Measurements from ENCODE around the gene GYPC.
"Not testable (repeated sequence)": the region's sequence is repeated elsewhere in the genome, so short reads cannot be mapped to it uniquely, and the experiment has no call there.

The GYPC gene

GRCh38 chr2:126699716-126700581, 44.0 kb downstream of the GYPC start:
- no peak overlapping the region for H3K27ac ChIP-seq (ENCODE audit: low read length)

GRCh38 chr2:126700677-126701076, 44.7 kb downstream of the GYPC start:
- Histone ChIP-seq H3K27me3 (ENCODE audit: control insufficient read depth in 1 of 2, insufficient read depth in 2 of 2, low read length in 2 of 2) (no peaks in the 10 kb centered on the region), H3K4me3 (ENCODE audit: low read length in 2 of 2) (no peak overlapping the region), H3K4me1 (ENCODE audit: control insufficient read depth, insufficient read depth, low read length) (no peaks in the 10 kb centered on the region), H3K27ac (ENCODE audit: low read length) (no peak overlapping the region), H3K9me3 (ENCODE audit: control insufficient read depth in 2 of 2, low read length in 2 of 2) (no peaks in the 10 kb centered on the region), H3K9ac (ENCODE audit: low read length in 2 of 2) (no peak overlapping the region), H3K36me3 (ENCODE audit: control insufficient read depth in 2 of 2, insufficient read depth in 2 of 2, low read length in 2 of 2) (peaks cover 14 to 25% of the 10 kb centered on the region in 2 donors)

More at GRCh38 chr2:126699716-126700581, 44.0 kb downstream of the GYPC start:
- Histone ChIP-seq H3K4me1 (ENCODE audit: control insufficient read depth, insufficient read depth, low read length) (no peaks in the 10 kb centered on the region), H3K9ac (ENCODE audit: low read length in 2 of 2) (no peak overlapping the region), H3K36me3 (ENCODE audit: control insufficient read depth in 2 of 2, insufficient read depth in 2 of 2, low read length in 2 of 2) (peaks cover 21 to 29% of the 10 kb centered on the region in 2 donors), H3K9me3 (ENCODE audit: control insufficient read depth in 2 of 2, low read length in 2 of 2) (no peaks in the 10 kb centered on the region), H3K27me3 (ENCODE audit: control insufficient read depth in 1 of 2, insufficient read depth in 2 of 2, low read length in 2 of 2) (no peaks in the 10 kb centered on the region), H3K4me3 (ENCODE audit: low read length in 2 of 2) (no peak overlapping the region)

GRCh38 chr2:126703311-126703710, 47.4 kb downstream of the GYPC start:
- no peaks in the 10 kb centered on the region for H3K4me1 ChIP-seq (ENCODE audit: control insufficient read depth, insufficient read depth, low read length)
- H3K27me3 ChIP-seq (ENCODE audit: control insufficient read depth in 1 of 2, insufficient read depth in 2 of 2, low read length in 2 of 2): no peaks in the 10 kb centered on the region
- H3K4me3 ChIP-seq (ENCODE audit: low read length in 2 of 2): no peak overlapping the region
- H3K27ac ChIP-seq (ENCODE audit: low read length): no peak overlapping the region
- H3K36me3 ChIP-seq (ENCODE audit: control insufficient read depth in 2 of 2, insufficient read depth in 2 of 2, low read length in 2 of 2): peaks cover 0 to 3% of the 10 kb centered on the region in 2 donors
- H3K9ac ChIP-seq (ENCODE audit: low read length in 2 of 2): no peak overlapping the region
- H3K9me3 ChIP-seq (ENCODE audit: control insufficient read depth in 2 of 2, low read length in 2 of 2): no peaks in the 10 kb centered on the region

- Histone ChIP-seq H3K4me1 (ENCODE audit: control insufficient read depth, insufficient read depth, low read length) (no peaks in the 10 kb centered on the region), H3K9ac (ENCODE audit: low read length in 2 of 2) (no peak overlapping the region), H3K9me3 (ENCODE audit: control insufficient read depth in 2 of 2, low read length in 2 of 2) (no peaks in the 10 kb centered on the region), H3K36me3 (ENCODE audit: control insufficient read depth in 2 of 2, insufficient read depth in 2 of 2, low read length in 2 of 2) (no peaks in the 10 kb centered on the region), H3K27me3 (ENCODE audit: control insufficient read depth in 1 of 2, insufficient read depth in 2 of 2, low read length in 2 of 2) (no peaks in the 10 kb centered on the region), H3K4me3 (ENCODE audit: low read length in 2 of 2) (no peak overlapping the region), H3K27ac (ENCODE audit: low read length) (no peak overlapping the region)
Observed at GRCh38 chr2:126704434-126705160, 48.6 kb downstream of the GYPC start.

- Histone ChIP-seq H3K4me1 (ENCODE audit: control insufficient read depth, insufficient read depth, low read length) (no peaks in the 10 kb centered on the region), H3K9ac (ENCODE audit: low read length in 2 of 2) (no peak overlapping the region), H3K9me3 (ENCODE audit: control insufficient read depth in 2 of 2, low read length in 2 of 2) (no peaks in the 10 kb centered on the region), H3K4me3 (ENCODE audit: low read length in 2 of 2) (no peak overlapping the region), H3K36me3 (ENCODE audit: control insufficient read depth in 2 of 2, insufficient read depth in 2 of 2, low read length in 2 of 2) (no peaks in the 10 kb centered on the region), H3K27ac (ENCODE audit: low read length) (no peak overlapping the region), H3K27me3 (ENCODE audit: control insufficient read depth in 1 of 2, insufficient read depth in 2 of 2, low read length in 2 of 2) (no peaks in the 10 kb centered on the region)
Observed at GRCh38 chr2:126707191-126707590, 51.2 kb downstream of the GYPC start.

- H3K4me1 ChIP-seq (ENCODE audit: control insufficient read depth, insufficient read depth, low read length): no peaks in the 10 kb centered on the region
- H3K27ac ChIP-seq (ENCODE audit: low read length): no peak overlapping the region
- no peaks in the 10 kb centered on the region for H3K27me3 ChIP-seq (ENCODE audit: control insufficient read depth in 1 of 2, insufficient read depth in 2 of 2, low read length in 2 of 2)
- H3K9me3 ChIP-seq (ENCODE audit: control insufficient read depth in 2 of 2, low read length in 2 of 2): no peaks in the 10 kb centered on the region
- no peaks in the 10 kb centered on the region for H3K36me3 ChIP-seq (ENCODE audit: control insufficient read depth in 2 of 2, insufficient read depth in 2 of 2, low read length in 2 of 2)
- H3K9ac ChIP-seq (ENCODE audit: low read length in 2 of 2): no peak overlapping the region
- H3K4me3 ChIP-seq (ENCODE audit: low read length in 2 of 2): no peak overlapping the region
Observed at GRCh38 chr2:126707941-126708340, 52.0 kb downstream of the GYPC start.

GRCh38 chr2:126714191-126714965, 58.4 kb downstream of the GYPC start:
- H3K27me3 ChIP-seq (ENCODE audit: control insufficient read depth in 1 of 2, insufficient read depth in 2 of 2, low read length in 2 of 2): no peaks in the 10 kb centered on the region
- H3K4me3 ChIP-seq (ENCODE audit: low read length in 2 of 2): no peak overlapping the region
- H3K4me1 ChIP-seq (ENCODE audit: control insufficient read depth, insufficient read depth, low read length): no peaks in the 10 kb centered on the region
- no peak overlapping the region for H3K27ac ChIP-seq (ENCODE audit: low read length)
- no peaks in the 10 kb centered on the region for H3K9me3 ChIP-seq (ENCODE audit: control insufficient read depth in 2 of 2, low read length in 2 of 2)
- H3K36me3 ChIP-seq (ENCODE audit: control insufficient read depth in 2 of 2, insufficient read depth in 2 of 2, low read length in 2 of 2): no peaks in the 10 kb centered on the region
- no peak overlapping the region for H3K9ac ChIP-seq (ENCODE audit: low read length in 2 of 2)

- Histone ChIP-seq H3K27me3 (ENCODE audit: control insufficient read depth in 1 of 2, insufficient read depth in 2 of 2, low read length in 2 of 2) (no peaks in the 10 kb centered on the region), H3K4me1 (ENCODE audit: control insufficient read depth, insufficient read depth, low read length) (no peaks in the 10 kb centered on the region), H3K9me3 (ENCODE audit: control insufficient read depth in 2 of 2, low read length in 2 of 2) (no peaks in the 10 kb centered on the region), H3K27ac (ENCODE audit: low read length) (no peak overlapping the region), H3K9ac (ENCODE audit: low read length in 2 of 2) (no peak overlapping the region), H3K4me3 (ENCODE audit: low read length in 2 of 2) (no peak overlapping the region), H3K36me3 (ENCODE audit: control insufficient read depth in 2 of 2, insufficient read depth in 2 of 2, low read length in 2 of 2) (no peaks in the 10 kb centered on the region)
Observed at GRCh38 chr2:126715111-126715510, 59.2 kb downstream of the GYPC start.

- no peaks in the 10 kb centered on the region for H3K36me3 ChIP-seq (ENCODE audit: control insufficient read depth in 2 of 2, insufficient read depth in 2 of 2, low read length in 2 of 2)
- H3K4me3 ChIP-seq (ENCODE audit: low read length in 2 of 2): no peak overlapping the region
- no peak overlapping the region for H3K27ac ChIP-seq (ENCODE audit: low read length)
- H3K27me3 ChIP-seq (ENCODE audit: control insufficient read depth in 1 of 2, insufficient read depth in 2 of 2, low read length in 2 of 2): no peaks in the 10 kb centered on the region
- H3K9me3 ChIP-seq (ENCODE audit: control insufficient read depth in 2 of 2, low read length in 2 of 2): no peaks in the 10 kb centered on the region
- H3K4me1 ChIP-seq (ENCODE audit: control insufficient read depth, insufficient read depth, low read length): no peaks in the 10 kb centered on the region
- H3K9ac ChIP-seq (ENCODE audit: low read length in 2 of 2): no peak overlapping the region
Observed at GRCh38 chr2:126715576-126716406, 59.8 kb downstream of the GYPC start.

- H3K27ac ChIP-seq (ENCODE audit: low read length); H3K4me1 ChIP-seq (ENCODE audit: control insufficient read depth, insufficient read depth, low read length); H3K27me3 ChIP-seq (ENCODE audit: control insufficient read depth in 1 of 2, insufficient read depth in 2 of 2, low read length in 2 of 2); H3K36me3 ChIP-seq (ENCODE audit: control insufficient read depth in 2 of 2, insufficient read depth in 2 of 2, low read length in 2 of 2); H3K9ac ChIP-seq (ENCODE audit: low read length in 2 of 2); H3K4me3 ChIP-seq (ENCODE audit: low read length in 2 of 2); H3K9me3 ChIP-seq (ENCODE audit: control insufficient read depth in 2 of 2, low read length in 2 of 2): not testable (repeated sequence)
Observed at GRCh38 chr2:126717277-126717676, 61.3 kb downstream of the GYPC start.
